HG02642 (cell line): ENCODE results near the gene ASCC2.
"Not testable (repeated sequence)": the region's sequence is repeated elsewhere in the genome, so short reads cannot be mapped to it uniquely, and the experiment has no call there.

Experiments used
- ATAC-seq: cut with Tn5 transposase; IDR thresholded peaks from one replicate; pipeline ENCODE4 v1.9.1; 2021; ENCODE audit warnings: mild to moderate bottlenecking; ENCODE audit not compliant: unreplicated experiment, poor library complexity

ASCC2 gene

GRCh38 chr22:29860006-29860766, 22.1 kb upstream of the ASCC2 start:
- ATAC-seq: no peak

GRCh38 chr22:29859030-29859429, 21.0 kb upstream of the ASCC2 start:
- ATAC-seq: not testable (repeated sequence)

GRCh38 chr22:29856496-29856895, 18.4 kb upstream of the ASCC2 start:
- ATAC-seq: no peak

GRCh38 chr22:29855611-29856181, 17.6 kb upstream of the ASCC2 start:
- ATAC-seq: no peak

- no peak for ATAC-seq
Measured at GRCh38 chr22:29854432-29854831, 16.4 kb upstream of the ASCC2 start.

GRCh38 chr22:29848111-29848510, 10.0 kb upstream of the ASCC2 start:
- ATAC-seq: no peak

- no peak for ATAC-seq
Measured at GRCh38 chr22:29846290-29846689, 8.2 kb upstream of the ASCC2 start.

- ATAC-seq: no peak
Measured at GRCh38 chr22:29842740-29843139, 4.7 kb upstream of the ASCC2 start.

GRCh38 chr22:29842172-29842571, 4.1 kb upstream of the ASCC2 start:
- ATAC-seq: no peak

GRCh38 chr22:29840498-29840897, 2.4 kb upstream of the ASCC2 start:
- ATAC-seq: no peak

- ATAC-seq: no peak
Measured at GRCh38 chr22:29839039-29839438, 965 bp upstream of the ASCC2 start.

GRCh38 chr22:29838599-29838956, 504 bp upstream of the ASCC2 start:
- no peak for ATAC-seq

- not testable (repeated sequence) for ATAC-seq
Measured at GRCh38 chr22:29836791-29837370, 1.2 kb downstream of the ASCC2 start.

GRCh38 chr22:29834046-29834445, 4.0 kb downstream of the ASCC2 start:
- ATAC-seq: no peak

- no peak for ATAC-seq
Measured at GRCh38 chr22:29833392-29833965, 4.6 kb downstream of the ASCC2 start.

GRCh38 chr22:29831958-29832357, 6.1 kb downstream of the ASCC2 start:
- ATAC-seq: no peak

GRCh38 chr22:29831186-29831921, 6.7 kb downstream of the ASCC2 start:
- ATAC-seq: no peak

- ATAC-seq: no peak
Measured at GRCh38 chr22:29830585-29830984, 7.5 kb downstream of the ASCC2 start.

- ATAC-seq: not testable (repeated sequence)
Measured at GRCh38 chr22:29827726-29828125, 10.3 kb downstream of the ASCC2 start.

- ATAC-seq: no peak
Measured at GRCh38 chr22:29827091-29827490, 11.0 kb downstream of the ASCC2 start.

- ATAC-seq: no peak
Measured at GRCh38 chr22:29825578-29825977, 12.5 kb downstream of the ASCC2 start.
